GM18498 (cell line): ENCODE measurements around the gene MAP1LC3B.
"Not testable (repeated sequence)": the region's sequence is repeated elsewhere in the genome, so short reads cannot be mapped to it uniquely, and the experiment has no call there.

Source experiments
- ATAC-seq: cut with Tn5 transposase; IDR thresholded peaks from one replicate; pipeline ENCODE4 v1.9.1; 2021; ENCODE audit warnings: mild to moderate bottlenecking, moderate library complexity; ENCODE audit not compliant: unreplicated experiment

Gene MAP1LC3B

DNA sequence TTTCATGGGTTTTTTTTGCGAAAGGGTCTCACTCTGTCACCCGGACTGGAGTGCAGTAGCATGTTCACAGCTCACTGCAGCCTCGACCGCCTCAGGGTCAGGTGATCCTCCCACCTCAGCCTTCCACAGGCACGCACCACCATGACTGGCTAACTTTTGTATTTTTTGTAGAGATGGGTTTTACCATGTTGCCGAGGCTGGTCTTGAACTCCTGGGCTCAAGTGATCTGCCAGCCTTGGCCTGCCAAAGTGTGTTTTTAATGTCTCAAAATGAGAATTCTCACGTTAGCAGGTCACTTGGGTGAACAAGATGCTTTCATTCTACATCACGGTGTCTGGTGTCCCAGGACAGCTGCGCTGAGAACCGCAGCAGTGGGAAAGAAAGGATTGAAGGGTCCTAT, 11.7 kb upstream of the MAP1LC3B start:
- ATAC-seq, result no peak

DNA sequence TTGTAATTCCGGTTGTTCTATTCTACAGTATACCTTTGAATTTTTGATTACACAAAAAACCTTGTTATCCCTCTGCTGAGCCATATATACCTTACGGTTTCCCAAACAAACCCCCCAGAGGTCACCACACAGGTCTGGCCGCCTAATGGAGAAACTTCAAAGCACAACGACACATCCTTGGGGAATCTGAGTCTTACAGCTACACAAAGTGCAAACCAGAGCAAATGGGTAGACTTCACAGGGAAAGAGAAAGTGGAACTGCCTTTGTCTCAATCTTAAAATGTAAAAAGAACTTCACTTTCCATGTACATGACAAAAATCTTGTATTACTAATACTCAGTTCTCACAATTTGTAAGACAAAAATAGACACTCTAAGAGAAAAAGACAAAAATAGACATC, 11.3 kb upstream of the MAP1LC3B start:
- no peak for ATAC-seq

DNA sequence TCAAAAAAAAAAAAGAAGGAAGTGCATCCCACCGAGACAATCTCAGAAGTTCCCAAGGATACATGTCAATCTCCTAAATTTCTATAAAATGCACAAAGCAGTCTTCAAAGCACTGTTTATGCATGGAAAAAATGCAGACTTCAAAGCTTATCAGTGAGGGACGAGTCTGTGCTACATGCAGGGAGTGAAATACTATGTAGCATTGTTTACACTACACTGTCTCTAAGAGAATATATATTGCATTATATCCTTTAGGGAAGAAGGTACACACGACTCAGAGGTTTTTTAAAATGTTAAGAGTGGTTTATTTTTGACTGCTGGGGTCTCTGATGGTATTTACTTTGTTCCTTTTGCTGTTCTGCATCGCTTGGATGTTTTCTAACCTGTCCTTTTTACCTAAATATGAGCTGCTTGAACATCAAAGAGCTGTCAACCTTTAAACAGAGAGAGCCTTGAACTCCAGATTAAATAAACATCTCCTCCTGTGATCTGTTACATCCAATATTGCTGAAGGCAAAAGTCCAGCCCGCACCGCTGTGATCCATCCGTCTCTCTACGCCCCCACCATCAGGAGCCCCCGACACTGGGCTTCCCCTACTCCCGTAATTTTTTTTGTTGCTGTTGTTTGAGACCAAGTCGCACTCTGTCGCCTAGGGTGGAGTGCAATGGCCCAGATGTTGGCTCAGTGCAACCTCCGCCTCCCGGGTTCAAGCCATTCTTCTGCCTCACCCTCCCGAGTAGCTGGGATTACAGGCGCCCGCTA, 9.9 kb upstream of the MAP1LC3B start:
- no peak for ATAC-seq

DNA sequence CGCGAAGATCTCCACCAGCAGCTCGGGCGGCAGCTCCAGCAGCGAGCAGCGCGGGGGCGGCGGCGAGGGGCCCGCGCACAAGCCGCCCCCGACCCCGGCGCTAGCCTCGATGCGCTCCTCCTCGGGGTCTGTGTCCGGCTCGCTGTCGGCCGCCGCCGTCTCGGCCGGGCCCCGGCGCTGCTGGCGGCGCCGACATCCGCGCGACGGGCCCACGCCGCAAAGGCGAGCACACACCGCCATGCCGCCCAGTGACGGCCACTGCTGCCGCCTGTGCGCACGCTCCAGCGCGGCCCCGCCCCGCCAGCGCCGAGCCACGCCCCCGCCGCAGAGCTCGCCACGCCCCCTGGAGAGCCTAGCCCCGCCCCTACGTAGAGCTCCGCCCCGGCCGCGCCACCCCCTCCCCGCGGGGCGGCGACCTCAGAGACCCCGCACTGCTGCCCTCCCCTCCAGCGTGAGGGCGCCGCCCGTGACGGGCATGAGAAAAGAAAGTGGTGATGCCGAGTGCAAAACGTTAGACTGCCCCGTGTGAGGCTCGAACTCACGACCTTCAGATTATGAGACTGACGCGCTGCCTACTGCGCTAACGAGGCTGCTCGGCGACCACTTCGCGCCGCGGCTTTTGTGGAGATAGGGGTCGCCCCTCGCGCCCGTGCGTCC, 8.5 kb upstream of the MAP1LC3B start, which contains the start of gene FBXO31:
Gene FBXO31, minus strand, starts transcription at position 272 of the 657 bp plus-strand sequence. Its CDS starts 32 bp downstream, at position 240.
- peak; percentile 54 for ATAC-seq

DNA sequence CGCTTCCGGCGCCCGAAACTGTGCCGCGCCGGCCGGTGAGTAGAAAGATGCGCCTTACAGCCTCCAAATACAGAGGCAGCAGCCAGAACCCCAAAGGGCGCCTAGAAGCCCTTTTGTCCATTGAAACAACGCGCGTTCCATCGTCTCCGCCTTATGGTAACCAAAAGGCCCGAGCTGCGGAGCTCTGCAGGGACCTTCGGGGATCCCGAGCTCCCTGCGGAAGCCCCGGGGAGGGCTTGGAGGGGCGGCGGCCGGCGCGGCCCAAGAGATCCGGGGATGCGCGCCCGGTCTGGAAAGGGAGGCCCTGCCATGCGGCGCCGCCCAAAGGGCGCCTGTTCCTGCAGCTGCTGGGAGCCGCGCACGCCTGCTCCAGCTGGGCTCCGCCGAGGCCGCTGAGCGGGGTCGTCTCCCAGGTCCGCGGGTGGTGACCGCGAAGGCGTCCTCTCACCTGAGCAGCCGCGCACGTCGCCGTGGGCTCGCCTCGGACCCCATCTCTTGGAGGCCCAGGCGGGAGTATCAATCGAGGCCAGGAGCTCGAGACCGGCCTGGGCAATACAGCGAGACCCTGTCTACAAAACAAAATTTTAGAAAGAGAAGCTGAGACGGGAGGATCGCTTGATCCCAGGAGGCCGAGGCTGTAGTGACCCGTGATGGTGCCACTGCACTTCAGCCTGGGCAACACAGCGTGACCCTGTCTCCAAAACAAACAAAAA, 7.8 kb upstream of the MAP1LC3B start:
- peak; percentile 17 for ATAC-seq

DNA sequence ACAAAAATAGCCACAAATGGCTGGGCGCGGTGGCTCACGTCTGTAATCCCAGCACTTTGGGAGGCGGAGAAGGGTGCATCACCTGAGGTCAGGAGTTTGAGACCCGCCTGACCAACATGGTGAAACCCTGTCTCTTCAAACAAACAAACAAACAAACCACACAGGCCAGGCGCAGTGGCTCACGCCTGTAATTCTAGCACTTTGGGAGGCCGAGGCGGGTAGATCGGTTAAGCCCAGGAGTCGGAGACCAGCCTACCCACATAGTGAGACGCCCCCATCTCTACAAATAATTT, 7.3 kb upstream of the MAP1LC3B start:
- ATAC-seq, result not testable (repeated sequence)

DNA sequence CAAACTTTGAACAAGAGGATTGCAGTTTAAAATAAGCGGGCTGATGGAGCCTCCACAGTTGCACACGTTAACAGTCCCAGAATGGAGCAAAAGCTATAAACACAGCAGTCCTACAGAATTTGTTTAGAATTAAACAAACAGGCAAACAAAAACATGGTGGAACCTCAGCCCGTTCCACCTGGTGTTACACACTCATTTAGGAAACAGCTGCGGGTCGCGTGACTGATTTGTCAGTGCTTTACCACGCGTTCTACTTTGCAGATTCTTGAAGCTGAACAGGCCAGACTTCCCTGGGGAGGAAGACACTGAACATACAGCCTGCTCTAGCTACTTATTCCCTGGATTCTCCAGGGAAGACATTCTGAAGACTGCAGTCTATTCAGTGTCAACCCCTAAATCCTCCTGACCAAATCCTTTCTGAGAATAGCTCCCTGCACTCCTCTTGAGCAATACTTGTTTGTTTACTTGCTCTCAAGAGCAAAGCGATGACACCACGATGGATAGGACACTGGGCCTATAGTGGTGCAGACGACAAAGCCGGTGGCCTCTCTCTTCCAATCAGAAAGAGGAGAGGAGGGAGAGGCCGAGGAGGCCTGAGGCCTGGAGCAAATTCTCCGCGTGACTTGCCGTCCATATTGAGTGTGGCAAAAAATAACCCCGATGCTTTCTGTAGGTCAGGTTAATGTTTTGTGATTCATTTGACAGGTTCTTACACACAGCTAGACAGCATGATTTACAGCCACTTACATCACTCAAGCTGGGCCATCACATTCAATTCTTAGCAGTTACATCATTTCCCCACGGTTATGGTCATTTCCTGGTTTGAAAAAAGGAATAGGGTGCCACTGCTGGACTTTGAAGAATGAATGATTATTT, 4.0 kb upstream of the MAP1LC3B start:
- ATAC-seq, result peak; percentile 45

DNA sequence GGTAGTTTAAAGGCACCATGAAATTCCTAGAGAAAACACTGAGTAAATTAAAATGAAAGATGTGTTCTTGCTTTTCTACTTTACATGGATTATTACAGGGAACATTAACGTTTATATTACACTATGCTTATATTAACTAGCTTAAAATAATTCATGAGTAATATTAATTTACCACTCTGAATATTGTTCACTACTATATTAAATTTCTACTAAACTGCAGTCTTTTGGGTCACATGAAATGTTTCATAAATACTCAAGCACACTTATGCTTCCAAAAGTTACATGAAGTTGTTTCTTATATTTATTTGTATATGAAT, 3.4 kb upstream of the MAP1LC3B start:
- no peak for ATAC-seq

DNA sequence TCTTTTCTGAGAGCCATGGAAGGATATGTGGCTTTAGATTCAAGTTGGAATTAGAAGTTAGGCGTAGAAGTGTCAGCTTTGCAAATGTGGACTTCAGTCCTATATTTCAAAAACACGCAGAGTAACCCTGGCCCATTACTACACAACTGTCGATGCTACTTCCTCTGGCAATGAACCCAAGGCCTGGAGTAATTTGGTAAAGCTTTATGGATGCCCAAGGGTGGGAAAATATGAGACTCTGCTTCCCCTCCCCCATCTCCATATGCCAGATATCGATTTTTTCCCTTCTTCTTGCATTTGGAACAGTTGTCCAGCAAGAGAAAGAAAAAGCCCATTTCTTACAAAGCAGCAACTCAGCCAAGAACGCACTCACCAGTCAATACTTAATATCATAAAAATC, 2.9 kb upstream of the MAP1LC3B start:
- no peak for ATAC-seq

DNA sequence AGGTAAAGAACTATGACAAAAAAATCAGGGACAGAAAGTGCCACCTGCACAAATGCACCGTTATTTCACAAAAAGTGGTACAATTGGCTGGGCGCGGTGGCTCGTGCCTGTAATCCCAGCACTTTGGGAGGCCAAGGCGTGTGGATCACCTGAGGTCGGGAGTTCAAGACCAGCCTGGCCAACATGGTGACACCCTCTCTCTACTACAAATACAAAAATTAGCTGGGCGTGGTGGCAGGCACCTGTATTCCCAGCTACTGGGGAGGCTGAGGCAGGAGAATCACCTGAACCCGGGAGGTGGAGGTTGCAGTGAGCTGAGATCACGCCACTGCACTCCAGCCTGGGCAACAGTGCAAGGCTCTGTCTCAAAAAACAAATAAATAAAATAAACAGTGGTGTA, 2.2 kb upstream of the MAP1LC3B start:
- ATAC-seq, result not testable (repeated sequence)

DNA sequence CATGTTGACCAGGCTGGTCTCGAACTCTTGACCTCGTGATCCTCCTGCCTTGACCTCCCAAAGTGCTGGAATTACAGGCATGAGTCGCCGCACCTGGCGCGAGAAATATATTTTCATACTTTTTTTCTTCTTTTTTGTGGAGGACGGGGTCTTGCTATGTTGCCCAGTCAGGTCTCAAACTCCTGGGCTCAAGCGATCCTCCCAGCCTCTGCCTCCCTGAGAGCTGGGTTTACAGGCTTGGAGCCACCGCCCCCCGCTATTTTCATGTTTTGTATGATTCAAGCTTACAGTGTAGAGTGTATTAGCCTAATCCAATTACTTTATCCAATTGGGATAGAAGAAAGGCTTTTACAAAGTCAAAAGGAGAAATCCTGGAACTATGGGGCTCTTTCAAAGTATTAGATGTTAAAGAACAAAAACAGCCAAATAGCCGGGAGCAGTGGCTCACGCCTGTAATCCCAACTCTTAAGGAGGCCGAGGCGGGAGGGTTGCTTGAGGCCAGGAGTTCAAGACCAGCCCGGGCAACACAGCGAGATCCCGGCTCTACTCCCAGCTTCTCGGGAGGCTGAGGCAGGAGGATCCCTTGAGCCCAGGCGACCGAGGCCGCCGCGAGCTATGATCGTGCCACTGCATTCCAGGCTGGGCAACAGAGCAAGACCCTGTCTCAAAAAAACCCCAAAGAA, 1.4 kb upstream of the MAP1LC3B start:
- ATAC-seq, result no peak

DNA sequence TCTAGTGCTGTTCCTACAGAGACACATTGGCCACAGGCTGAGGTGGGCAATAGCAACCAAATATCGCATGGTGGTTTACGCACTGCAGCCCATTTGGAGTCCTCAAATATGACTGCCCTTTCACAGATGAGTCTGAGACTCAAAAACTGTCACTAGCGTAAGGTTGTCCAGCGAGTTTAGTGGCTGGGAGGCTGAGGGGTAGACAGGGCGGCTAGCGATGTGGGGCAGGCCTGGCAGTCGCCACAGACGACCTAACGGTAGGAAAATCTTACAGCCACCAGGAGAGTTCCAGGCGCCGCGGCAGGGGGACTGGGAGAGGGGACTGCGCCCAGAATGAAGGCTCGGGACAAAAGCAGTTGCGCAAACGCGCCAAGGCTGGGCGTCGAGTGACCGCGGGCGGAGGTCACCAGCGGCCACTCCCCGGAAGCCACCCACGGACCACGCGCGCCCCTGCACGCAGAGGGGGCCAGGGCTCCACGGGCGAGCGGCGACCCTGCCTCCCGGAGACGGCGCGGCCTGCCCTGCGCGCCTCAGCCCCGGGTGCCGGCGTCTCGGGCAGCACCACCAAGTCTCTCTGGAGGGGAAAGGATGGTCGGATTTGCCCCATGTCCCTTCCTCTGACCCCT, 699 bp upstream of the MAP1LC3B start:
- ATAC-seq, result no peak

DNA sequence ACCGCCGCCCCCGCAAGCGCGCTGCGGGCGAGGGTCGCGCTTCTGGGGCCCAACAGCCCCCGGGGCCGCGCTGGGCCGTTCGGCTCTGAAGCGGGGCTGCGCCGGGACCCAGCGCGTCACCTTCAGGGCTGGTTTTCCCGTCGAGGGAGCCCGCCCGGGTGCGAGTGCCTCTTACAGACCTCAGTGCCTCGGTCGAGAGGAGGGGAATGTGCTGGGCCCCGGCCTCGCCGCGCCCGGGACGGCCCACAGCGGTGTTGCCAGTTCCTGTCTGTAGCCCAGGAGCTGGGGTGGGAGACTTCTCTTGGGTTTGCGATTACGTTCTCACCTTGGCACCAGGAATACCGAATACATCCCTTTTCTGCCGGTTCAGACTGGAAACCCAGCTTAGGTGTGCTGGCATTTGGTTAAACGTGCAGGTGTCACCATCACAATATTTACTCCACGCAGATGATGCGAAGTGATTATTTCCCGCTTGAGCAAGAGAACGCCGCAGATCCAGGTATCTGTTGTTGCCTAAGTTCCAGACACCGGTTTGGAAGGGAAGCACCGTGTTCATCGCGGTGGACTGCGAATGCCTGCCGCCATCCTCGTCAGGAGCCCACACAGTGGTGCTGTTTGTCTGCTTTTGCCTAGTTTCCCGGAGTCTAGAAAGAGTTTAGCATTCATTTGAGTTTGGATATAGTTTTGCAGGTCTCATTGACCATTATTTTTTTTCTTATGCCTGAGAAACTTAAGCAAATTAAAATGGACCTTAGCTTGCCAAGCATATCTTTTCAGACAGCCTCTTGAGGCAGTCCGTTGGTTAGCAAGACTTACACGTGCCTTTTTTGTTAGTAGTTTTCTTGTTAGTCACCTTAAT, 914 bp downstream of the MAP1LC3B start:
- peak; percentile 3 for ATAC-seq

DNA sequence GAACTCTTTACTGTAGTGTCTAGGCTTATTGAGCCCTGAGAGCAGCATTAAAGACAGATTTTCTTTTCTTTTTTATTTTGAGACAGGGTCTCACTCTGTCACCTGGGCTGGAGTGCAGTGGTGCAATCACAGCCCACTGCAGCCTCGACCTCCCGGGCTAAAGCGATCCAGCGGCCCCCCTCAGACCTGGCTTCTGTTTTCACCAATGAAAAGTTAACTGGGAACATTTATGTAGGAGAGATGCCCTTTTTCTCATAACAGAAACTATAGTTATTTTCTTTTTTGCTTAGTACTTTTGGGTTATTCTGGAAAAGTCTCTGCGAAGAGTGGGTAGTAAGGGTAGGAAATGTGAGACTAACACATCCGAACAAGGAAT, 1.5 kb downstream of the MAP1LC3B start:
- ATAC-seq, result no peak

DNA sequence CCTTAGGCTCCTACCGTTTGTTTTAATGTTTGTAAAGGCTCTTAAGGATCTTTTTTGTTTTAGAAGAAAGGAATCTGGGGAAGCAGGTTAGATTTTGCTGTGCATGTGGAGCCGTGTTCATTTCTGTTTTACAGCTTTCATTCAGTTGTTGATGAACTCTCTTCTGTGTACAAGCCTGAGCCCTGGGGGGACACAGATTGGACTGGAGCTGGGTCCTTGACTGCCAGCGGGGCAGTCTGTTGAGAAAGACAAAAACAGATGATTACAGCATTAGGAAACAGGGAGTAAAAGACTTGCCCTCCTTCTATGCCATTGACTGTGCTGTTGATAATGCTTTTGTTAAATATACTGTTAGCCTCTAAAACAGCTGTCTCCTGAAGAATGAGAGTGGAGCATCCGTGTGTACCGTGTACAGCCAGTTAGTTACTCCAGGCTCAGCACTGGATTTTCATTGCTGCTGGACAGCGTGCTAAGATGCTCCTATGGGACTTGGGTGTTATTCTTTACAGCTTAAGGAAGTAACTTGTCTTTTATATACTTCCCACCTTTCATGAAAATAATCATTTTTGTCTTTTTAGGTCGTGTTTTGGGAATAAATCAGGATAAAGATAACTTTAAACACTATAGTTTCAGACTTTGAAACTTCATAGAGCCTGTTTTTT, 3.2 kb downstream of the MAP1LC3B start:
- ATAC-seq, result no peak

DNA sequence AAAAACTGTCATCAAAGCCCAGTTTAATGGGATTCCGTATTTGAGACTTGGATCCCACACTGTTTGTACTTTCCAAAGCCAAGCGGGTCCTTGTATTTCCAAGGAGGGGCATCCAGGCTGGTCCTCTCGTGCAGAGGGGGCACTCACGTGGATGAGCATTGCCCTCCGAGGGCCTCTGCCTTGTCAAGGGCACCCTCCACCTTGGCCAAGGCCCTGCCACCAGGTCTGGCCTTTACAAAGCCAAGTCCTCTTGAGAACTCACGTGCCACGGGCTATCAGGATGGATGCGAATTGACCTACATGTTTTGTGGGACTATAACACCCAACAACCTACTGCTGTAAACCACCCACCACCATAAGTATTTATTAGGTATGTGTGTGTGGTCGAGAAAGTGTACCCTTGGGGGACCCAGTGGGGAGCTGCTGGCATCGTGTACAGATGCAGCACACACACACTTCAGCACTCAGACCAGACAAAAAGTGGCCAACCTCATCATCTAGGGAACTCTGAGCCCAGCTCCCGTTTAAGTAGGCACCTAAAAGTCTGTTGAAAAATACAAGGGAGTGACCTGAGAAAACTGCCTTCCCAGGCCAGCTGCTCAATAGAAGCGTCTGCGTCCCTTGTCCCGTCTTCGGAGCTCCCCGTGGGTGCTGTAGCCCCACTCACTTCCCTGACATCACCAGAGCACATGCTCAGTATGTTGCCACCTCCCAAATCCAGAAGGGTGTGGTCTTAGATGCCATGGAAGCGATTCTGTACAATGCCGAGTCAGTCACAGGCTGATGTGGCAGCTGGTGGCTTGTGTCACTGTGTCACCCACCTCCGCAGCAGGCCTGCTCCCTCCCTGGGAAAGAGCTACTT, 12.9 kb downstream of the MAP1LC3B start:
- no peak for ATAC-seq

DNA sequence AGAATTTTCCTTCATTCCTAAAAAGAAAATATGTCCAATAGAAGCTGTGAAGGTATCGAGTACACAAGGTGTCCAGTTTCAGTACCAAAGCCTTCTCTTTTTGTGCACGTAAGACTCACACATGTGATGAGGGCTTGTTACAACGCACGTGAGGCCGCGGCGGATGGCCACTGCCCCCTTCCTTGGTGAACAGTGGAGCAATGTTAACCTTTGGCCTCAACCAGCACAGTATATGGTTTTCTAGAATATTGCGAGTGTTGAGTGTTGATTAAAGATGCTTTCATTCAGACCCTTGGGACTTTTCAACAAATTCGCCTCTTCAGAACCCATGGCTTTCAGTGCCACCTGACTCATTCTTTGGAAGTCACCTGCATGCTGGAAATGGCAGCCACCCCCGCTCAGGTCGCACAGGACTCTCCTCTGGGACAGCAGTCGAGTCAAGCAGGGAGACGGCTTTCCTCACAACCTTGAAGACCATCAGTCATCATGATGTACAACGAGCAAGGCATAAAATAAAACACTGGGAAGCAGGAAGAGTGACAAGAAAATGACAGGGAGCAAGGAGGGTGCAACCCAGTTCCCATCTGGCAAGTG, 14.5 kb downstream of the MAP1LC3B start:
- no peak for ATAC-seq
